ENCODE results near the gene BTBD9.
"Not testable (repeated sequence)": the region's sequence is repeated elsewhere in the genome, so short reads cannot be mapped to it uniquely, and the experiment has no call there.

BTBD9 gene

DNA sequence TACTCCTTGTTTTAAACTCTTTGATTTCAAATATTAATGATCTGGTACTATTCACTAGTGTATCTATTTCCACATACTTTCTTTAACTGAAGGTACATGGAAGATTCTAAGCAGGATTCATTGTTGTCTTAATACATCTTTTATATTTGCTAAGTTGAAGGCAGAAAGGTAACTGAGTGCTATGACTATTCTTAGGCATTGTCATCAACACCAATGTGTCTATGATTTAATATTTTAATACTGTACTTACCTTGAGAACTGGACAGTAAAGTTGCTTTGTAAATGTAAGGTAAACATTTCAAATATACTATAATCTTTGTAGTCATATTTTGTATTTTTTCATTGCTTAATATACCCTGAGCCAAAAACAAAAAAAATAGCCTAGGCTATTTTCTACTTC is 8.9 kb upstream of the BTBD9 start:
- no peak for DNase-seq

DNA sequence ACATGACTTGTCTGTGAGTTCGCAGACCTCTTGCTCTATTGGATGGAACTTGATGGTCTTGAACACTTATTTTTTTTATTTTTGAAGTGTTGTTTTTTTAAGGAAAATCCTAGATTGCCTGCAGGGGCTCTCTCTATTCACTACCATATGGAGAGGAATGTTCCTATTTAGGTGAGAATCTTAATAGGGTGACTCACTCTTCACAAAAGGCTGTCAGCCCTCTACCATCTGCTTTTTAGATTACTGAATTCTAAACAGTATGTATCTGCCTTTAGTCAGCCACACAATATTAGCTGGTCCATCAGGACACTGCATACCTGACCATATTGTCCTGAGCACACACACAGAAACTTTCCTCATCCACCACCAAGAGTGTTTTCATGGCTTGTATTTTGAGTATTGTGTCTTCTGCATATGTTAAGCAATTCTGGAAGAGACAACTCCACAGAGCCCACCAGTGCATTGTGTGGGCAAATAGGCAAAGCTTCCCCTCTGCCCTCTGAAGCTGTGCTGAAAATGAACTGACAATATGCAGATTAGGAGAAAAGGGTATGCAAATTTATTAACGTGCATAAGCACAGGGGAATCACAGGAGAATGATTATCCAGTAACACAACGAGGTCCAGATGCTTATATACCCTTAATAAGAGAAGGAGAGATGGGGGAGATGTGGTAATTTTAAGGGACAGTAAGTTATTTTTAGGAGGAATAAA is 6.6 kb upstream of the BTBD9 start:
- DNase-seq: no peak

DNA sequence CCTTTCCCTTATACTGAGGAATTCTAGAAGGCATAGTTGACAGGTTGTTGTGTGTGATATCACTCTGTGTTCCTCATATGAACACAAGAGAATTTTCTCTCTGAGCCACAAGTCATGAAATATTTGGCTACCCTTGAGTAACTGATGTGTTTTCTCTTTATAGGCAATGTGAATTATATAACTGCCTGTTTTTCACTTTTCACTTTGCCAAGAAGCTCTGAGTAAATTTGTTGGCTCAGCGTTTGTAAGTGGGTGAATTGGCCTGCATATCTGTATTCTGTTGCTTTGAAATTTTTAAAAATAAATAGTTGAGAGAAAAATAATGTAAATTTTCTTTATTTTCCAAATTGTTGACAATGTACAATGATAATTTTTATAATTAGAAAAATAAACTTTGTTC is 5.2 kb upstream of the BTBD9 start:
- no peak for DNase-seq

DNA sequence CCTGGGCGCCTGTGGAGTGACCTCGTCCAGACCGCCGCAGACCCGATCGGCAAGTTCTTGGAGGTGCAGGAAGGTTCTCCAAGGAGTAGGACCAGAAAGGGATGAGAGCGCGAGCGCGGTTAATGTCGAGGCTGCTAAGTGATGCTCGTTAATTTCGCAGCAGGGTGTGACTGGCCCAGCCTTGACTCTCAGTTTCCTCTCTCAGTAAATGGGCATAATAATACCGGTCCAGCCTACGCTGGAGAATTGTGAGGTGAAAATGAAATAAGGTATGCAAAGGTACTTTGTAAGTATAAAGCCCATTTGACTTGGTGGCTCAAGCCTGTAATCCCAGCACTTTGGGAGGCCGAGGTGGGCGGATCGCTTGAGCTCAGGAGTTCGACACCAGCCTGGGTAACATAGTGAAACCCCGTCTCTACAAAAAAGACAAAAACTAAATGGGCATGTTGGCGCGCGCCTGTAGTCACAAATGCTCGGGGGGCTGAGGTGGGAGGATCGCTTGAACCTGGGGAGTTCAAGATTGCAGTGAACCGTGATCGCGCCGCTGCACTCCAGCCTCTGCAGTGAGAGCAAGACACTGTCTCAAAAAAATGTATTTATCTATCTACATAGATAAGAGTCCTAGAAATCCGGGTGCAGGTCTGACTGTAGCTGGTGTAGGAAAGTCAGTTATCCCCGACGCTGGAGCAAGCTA is 634 bp upstream of the BTBD9 start:
- DNase-seq: no peak

DNA sequence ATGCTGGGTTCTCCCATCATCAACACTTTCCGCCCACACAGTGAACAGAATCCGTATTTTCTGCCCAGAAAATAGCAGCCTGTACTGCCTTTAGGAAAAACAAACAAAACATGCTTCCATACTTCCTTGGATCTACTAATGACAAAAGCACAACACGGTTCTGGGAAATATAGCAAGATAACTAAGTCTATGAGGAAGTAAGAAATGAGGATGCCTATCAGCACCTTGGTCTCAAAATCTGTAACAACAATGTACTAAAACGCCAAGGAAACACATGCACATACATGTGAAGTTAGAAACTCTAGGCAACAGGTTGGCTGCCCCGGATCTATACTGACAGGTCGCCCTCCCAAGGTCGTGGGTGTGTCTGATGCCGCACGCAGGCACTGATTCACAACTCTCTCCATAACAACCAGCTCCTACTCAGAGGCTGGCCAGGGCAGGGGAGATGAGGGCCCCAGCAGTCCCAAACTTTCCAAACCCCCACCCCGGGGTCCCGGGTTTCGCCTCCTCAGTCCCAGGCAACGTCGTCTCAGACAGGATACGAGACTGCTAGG is 710 bp downstream of the BTBD9 start:
- no peak for DNase-seq

DNA sequence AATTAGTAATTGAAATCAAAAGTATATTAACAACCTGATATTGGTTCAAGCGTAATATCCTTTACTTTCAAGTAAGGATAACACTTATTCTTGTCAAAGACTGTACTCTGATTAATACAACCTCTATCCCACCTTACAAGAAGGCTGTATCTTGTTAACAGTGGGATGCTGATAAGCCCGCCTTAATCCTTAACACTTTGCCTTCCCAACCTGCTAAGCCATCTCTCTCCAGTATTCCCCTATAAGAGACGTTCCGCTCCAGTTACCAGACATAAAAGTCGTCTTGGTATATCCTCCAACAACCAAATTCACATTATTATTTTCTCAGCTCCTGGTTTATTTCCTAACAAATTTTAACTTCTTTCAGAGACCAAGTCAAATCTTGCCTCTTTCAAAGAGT is 2.0 kb downstream of the BTBD9 start:
- no peak for DNase-seq

DNA sequence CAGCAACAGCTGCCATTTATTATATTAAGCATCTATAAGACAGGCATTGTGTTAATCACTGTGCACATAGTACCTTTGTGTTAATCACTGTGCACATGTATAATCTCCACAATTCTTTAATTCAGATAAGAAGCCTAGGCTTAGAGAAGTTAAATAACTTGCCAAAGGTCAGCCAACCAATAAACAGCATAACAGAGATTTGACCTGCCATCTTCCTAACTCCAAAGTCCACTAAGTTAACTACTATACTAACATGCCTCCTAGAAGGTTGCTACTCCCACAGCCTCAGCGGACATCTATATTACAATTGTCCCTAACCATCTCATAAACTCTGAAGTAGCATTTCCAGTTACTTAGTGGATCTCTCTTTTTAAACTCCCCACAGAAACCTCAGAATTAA is 3.7 kb downstream of the BTBD9 start:
- no peak for DNase-seq

DNA sequence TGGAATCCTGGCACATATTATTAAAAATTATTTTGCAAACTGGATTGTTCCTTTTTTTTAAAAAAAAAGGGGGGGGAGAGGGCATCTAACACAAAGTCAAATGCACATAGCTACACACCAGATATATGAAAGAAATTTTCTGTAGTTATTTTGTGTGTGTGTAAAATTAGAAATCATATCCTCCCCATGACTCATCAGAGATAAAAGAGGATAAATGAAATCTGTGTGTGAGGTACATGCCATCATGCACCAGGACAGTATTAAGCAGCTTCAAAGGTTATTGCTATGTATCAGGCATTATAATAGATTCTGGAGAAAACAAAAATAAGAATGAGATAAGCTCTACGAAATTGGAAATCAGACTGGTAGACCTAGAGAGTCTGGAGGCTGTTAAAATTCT is 5.2 kb downstream of the BTBD9 start:
- no peak for DNase-seq

DNA sequence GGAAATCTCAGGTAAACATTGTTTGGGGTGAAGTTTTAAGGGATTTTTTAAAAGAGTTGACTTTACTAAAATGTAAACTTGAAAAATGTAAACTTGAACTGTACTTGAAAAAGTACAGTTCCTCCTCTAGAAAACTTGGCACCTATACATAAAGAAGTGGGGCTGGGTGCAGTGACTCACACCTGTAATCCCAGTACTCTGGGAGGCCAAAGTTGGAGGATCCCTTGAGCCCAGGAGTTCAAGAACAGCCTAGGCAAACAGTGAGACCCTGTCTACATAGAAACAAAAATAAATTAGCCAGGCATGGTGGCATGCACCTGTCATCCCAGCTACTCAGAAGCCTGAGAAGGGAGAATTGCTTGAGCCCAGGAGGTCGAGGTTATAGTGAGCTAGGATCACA is 7.2 kb downstream of the BTBD9 start:
- no peak for DNase-seq

DNA sequence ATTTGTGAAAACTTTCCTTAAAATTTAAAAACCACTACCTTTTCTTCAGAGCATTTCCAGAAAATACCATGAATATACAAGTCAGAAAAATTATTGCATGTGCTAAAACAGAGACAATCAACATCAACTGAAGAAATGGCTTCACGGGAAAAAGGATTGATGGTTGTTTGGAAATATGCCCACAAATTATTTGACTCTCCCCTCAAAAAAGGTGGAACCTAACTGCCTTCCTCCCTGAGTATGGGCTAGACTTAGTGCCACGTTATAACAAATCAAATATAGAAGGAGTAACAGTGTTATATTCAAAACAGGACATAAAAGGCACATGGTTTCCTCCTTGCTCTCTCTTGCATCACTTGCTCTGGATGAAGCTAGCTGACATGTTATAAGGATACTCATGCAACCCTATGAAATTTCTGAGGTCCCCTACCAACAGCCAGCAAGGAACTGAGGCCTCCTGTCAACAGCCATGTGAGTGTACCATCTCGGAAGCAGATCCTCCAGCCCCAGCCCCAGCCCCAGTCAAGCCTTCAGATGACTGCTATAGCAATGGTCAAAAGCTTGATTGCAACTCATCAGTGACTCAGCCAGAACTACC is 8.4 kb downstream of the BTBD9 start:
- DNase-seq: no peak

DNA sequence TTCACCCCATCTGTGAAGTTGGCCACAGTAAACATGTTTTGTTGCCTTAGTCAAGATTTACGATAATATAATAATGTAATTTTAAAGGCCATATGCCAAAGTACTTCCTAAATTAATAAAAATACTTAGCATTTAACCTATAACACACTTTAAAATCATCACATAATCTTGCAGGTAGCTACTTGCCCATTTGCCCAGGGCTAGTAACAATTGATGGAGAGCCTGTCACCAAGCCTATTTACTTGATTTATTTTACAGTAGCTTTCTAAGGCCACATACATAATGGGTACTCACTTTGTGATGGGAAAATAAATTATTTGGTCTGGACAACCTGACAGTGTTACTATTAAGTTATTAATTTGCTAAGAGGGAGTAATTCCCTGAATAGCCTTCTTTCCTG is 14.5 kb downstream of the BTBD9 start:
- no peak for DNase-seq

DNA sequence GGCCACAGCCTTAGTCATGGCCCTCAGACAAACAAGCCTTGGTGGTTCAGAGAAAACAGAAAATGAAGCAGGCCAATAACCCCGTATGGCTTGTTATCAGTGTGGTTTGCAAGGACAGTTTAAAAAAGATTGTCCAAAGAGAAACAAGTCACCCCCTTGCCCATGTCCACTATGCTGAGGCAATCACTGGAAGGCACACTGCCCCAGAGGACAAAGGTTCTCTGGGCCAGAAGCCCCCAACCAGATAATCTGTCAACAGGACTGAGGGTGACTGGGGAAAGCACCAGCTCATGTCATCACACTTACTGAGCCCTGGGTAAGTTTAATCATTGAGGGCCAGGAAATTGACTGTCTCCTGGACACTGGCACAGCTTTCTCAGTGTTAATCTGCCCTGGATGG is 20.4 kb downstream of the BTBD9 start:
- DNase-seq: not testable (repeated sequence)

DNA sequence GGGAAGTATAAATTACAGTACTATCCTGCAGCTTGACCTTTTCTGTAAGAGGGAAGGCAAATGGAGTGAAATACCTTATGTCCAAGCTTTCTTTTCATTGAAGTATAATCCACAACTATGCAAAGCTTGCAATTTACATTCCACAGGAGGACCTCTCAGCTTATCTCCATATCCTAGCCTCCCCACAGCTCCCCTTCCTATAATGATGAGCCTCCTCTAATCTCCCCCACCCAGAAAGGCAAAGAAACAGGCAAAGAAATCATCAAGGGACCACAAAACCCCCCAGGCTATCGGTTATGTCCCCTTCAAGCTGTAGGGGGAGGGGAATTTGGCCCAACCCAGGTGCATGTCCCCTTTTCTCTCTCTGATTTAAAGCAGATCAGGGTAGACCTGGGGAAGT is 21.4 kb downstream of the BTBD9 start:
- DNase-seq: not testable (repeated sequence)

DNA sequence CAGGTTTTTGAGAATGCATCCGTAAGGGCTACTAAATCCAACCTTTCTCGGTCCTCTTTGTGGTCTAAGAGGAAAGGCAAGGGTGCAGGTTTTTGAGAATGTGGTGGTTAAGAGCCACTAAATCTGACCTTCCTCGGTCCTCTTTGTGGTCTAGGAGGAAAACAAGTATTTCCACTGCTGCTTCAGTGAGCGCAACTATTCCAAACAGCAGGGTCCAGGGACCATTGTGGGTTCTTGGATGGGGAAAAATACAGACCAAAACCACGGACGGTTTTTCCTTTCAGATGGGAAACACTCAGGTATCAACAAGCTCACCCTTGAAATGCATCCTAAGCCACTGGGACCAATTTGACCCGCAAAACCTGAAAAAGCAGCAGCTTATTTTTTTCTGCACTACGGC is 21.9 kb downstream of the BTBD9 start:
- DNase-seq: no peak

DNA sequence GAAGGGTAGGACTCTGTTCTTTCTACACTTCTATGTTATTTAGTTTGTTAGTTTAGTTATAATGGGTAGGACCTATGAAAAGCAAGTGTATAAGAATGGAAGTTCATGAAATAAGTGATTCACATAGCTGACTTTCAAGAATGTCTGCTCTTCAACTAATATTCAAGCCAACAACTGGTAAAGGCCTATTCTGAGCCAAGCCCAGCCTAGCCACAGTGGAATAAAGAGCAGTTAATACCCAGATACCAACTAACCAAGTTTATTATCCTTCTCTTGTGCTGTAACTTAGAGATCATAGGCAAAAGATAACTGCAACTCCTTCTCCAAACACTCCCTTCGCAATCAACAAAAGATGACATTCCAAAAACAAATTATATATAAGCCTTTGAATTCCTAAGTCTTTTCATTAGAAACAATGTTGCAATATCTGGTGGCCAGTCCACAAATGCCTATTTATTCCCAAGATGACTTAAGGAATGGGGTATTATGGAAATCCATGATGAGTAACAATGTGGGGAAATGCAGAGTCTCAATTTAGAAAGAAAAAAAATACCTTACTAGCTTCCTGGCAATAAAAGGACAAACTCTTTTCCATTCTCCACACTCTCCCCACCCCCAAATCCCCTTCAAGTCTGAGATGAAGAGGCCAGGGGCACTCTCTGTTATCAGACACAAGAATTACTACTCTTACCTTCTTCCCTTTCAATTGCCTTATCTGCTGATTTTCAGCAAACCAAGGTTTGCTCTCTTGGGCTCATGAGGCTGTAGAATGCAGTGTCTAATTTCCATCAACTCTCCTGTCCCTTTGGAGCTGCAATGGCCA is 27.4 kb downstream of the BTBD9 start:
- DNase-seq: no peak

DNA sequence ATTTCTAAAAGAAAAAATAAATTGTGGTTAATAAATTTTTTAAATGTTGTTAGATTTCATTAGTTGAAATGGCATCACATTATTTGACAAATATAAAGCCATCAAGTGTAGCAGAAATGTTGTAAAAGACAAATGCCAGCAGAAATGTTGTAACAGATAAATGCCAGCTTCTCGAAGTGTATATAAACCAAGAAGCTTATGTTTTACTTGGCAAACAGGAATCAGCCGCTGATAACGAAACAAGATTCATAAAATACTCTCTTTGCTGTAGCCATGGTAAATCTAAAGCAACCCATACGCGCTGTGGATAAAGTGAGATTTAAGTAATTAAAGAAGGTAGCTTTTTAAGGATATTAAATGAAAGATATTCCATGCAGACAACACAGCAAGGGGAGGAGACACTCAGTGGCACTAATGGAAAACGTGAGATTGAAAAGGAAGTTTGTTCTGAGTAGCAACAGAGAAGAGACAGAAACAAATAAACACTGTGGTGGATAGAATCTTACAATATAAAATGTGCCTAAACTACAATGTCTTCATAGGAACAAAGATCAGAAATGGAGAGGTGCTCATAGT is 29.6 kb downstream of the BTBD9 start:
- DNase-seq: no peak

DNA sequence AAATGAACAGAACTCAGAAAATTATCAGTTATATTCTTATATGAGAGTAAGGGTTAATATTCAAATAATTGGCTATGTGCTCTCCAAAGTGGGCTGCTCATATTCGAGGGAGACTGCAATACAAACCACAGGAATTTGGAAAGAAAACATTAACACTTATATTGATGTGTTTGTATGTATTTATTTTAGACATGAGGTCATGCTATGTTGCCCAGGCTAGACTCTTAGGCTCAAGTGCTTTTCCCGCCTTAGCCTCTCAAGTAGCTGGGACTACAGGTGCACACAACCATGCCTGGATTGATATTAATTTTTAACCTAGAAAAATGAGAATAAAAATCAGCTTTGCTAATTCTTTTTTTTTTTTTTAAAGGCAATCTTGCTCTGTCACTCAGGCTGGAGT is 35.0 kb downstream of the BTBD9 start:
- DNase-seq: peak; percentile 75

DNA sequence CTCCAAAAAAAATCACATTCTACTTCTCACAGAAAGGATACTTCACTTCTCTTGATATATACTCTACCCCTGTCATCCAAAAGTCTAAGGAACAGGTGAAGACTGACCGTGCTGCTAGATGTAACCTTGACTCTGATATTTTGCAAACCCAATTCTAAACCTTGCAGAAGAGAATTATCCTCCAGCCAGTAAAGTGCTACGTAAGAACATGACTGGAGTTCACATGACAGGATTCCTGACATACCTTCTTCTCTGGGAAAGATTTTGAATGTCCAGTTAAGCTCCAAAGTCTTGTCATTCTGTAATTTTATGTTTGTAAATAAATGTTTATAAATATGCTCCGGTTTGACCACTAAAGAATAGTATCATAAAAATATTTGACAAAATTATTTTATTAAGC is 35.8 kb downstream of the BTBD9 start:
- DNase-seq: no peak

DNA sequence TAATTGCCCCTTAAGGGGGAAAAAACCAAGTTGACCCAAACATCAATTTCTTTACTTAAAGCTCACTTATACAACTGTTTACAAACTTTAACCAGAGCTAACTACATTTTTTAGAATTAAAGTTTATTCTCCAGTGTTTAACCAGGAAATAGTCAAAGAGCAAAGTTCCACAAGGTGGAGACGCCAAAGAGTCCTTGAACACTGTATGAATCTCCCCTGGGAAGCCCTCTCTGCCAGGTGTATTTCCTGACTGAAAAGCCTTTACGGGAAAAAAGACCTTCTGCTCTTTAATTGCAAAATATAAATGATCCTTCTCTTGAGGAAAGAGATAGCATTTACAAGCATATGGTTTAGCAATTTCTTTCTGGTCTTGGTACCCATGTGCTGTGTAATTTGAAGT is 36.2 kb downstream of the BTBD9 start:
- DNase-seq: no peak

DNA sequence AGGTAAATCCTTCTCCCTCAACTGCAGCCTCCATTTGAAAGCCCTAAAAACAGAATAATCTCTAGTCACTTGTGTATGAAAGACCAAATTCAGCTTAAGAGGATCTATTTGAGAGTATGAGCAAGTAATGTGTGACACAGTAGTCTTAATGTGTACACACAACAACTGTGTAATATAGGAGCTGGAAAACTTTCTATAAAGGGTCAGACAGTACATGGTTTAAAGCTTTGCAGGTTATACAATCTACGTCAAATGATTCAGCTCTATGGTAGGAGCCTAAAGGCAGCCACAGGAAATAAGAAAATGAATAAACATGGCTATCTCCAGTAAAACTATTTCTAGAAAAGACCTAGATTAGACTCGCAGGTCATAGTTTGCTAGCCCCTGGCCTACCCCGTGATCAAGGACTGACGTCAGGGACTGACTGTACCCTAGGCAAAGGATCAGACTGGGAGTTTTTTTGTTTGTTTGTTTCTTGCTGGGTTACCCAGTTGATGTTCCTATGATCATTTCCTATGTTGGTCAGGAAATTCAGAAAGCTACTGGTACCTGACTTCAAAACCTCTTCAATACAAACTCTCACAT is 39.7 kb downstream of the BTBD9 start:
- no peak for DNase-seq

DNA sequence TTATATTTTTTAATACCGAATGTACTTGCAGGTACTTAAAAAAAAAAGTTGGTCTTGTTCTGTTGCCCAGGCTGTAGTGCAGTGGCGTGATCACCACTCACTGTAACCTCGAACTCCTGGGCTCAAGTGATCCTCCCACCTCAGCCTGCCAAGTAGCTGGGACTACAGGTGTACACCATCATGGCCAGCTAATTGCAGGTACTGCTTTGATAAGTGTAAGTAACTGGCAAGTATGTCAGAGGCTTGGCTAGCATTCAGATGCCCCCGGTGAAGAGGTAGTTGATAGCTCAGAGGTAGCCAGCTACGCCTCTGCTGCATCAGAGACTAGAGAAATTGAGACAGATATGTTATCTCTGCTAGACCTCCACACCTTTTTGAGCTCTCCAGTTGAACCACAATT is 40.5 kb downstream of the BTBD9 start:
- peak; percentile 65 for DNase-seq

DNA sequence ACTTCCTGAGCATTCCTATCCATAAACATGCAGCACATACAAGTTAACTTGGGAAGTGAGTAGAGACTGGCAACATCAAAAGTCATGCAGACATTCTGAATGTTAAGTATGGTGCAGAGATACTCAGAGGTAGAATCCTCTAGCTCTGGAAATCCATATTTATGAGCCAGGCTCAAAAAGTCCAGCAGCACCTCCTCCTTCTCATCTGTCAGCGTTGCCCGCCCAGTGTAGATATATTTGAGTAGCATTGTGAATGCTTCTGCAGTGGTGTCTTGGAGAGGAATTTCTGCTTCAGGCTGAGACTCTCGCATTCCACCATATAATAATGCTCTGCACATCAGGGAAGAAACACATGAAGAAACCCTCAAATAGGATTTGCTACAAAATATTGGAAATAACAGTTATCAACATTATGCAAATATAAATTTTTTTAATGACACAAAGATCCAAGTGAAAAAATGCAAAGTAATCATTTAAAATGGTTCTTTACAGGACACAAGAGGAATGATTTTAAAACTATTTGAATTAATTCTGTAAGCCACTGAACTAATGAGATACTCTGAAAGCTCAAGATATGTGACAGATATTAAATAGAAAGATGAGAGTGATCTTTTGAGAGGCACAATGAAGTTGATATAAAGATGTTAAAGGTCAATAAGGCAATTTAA is 45.6 kb downstream of the BTBD9 start:
- no peak for DNase-seq

Measured in NCI-H2029 treated with DMSO at 0.1 percent for 48 hours (cell line).